ENCODE results near the gene BRPF3. TPM values are rescaled to one million over a fixed set of nuclear protein-coding genes. Genes with fewer than 3 reads are reported as not detected.

The BRPF3 gene
- total and polyA plus RNA-seq, 2 of the 13 experiments (the other 11 are each of a cell fraction or from before 2014, with no cell fraction given): 12.3 to 22.9 TPM

DNA sequence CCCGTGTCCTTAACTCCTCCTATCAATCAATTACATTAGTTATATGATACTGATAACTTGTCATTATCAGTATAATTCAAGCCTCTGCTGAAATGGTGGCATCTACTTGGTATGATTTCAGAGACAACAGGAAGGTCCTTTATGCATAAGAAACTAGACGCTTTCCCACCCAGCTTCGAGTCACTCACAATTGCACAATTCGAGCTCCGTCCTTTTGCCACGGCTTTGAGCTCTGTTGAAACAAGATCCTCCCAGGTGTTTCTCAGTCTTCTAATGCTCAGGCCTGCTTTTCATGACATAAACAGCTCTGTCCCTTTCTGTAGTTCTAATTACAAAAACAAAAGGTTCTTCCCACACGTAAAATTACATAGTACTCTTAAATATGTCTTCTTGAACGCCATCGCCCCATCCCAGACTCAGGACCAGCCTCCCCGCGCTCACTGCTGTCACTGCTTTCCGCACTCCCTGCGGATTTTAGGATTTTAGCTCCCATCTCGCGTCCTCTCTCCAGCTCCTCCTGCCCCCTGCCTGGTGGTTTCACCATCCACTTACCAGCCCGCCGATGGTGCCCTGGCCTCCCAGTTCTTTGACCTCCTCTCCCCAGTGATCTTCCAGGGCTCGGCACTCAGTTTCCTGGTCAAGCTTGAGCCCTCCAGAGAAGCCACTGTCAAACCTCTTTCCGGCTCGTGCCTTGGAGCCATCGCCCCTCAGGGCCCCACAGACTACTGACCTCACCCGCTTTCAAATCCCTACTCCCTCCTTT, 50.1 kb downstream of the BRPF3 start:
- ChIA-PET CTCF (ENCODE audit: low intra/inter-chr PET ratio, low total read pairs) (no interaction called here), POLR2A (no interaction called here)
- Histone ChIP-seq H2AFZ (ENCODE audit: low read length) (no peak overlapping the region), H3K27me3 (ENCODE audit: control insufficient read depth in 1 of 2, insufficient read depth in 2 of 2, low read length in 2 of 2) (no peaks in the 10 kb centered on the region), H3K36me3 (replicated peaks in 1 of 2; ENCODE audit: control insufficient read depth in 1 of 2, insufficient read depth in 2 of 2, low read length in 2 of 2) (no peaks in the 10 kb centered on the region), H3K9me3 (ENCODE audit: low read length) (no peaks in the 10 kb centered on the region), H3K4me2 (ENCODE audit: low read depth, low read length) (no peak overlapping the region), H3K4me1 (ENCODE audit: insufficient read depth, low read length) (peaks cover 57% of the 10 kb centered on the region), H3K79me2 (ENCODE audit: insufficient read depth, low read length) (no peaks in the 10 kb centered on the region), H4K20me1 (ENCODE audit: insufficient read depth, low read length) (no peaks in the 10 kb centered on the region), H3K4me3 (replicated peaks in 1 of 3; ENCODE audit: insufficient read depth in 1 of 3, low read depth in 2 of 3, low read length in 3 of 3) (no peak overlapping the region), H3K9ac (ENCODE audit: insufficient read depth, low read depth, low read length) (no peak overlapping the region), H3K27ac (ENCODE audit: extremely low read length, insufficient read depth, low read length) (no peak overlapping the region)
- no peak for ATAC-seq
- in situ Hi-C loops (cut with HindIII; ENCODE audit: extremely low pct_ligation_motif_present, low pct_unique_long_range_greater_than_20kb): no loop called here
- no peak for DNase-seq (ENCODE audit: low spot score)
- TF ChIP-seq U2AF1 (optimal IDR thresholded peaks at IDR 0.05; ENCODE audit: low read depth, low read length) (no peak), ZNF589 (CRISPR knock-in tag; conservative IDR thresholded peaks at IDR 0.05) (no peak), KDM1A (CRISPR knock-in tag; IDR thresholded peaks at IDR 0.05) (no peak), SP2 (CRISPR knock-in tag; IDR thresholded peaks at IDR 0.05) (no peak), CBX5 (CRISPR knock-in tag; IDR thresholded peaks at IDR 0.05; ENCODE audit: borderline replicate concordance) (no peak), SAFB2 (CRISPR knock-in tag; IDR thresholded peaks at IDR 0.05; ENCODE audit: borderline replicate concordance, low read depth) (no peak), CEBPB (IDR thresholded peaks at IDR 0.05; ENCODE audit: borderline replicate concordance, low read depth, low read length) (peak; percentile 77; the same call in 1 of the 2 replicates), CBFB (CRISPR knock-in tag; IDR thresholded peaks at IDR 0.05) (no peak), FOSL1 (CRISPR knock-in tag; IDR thresholded peaks at IDR 0.05; ENCODE audit: borderline replicate concordance) (no peak), CEBPG (CRISPR knock-in tag; IDR thresholded peaks at IDR 0.05) (peak; percentile 58; the same call in 1 of the 2 replicates)
- TF ChIP-seq, protein P1, sequence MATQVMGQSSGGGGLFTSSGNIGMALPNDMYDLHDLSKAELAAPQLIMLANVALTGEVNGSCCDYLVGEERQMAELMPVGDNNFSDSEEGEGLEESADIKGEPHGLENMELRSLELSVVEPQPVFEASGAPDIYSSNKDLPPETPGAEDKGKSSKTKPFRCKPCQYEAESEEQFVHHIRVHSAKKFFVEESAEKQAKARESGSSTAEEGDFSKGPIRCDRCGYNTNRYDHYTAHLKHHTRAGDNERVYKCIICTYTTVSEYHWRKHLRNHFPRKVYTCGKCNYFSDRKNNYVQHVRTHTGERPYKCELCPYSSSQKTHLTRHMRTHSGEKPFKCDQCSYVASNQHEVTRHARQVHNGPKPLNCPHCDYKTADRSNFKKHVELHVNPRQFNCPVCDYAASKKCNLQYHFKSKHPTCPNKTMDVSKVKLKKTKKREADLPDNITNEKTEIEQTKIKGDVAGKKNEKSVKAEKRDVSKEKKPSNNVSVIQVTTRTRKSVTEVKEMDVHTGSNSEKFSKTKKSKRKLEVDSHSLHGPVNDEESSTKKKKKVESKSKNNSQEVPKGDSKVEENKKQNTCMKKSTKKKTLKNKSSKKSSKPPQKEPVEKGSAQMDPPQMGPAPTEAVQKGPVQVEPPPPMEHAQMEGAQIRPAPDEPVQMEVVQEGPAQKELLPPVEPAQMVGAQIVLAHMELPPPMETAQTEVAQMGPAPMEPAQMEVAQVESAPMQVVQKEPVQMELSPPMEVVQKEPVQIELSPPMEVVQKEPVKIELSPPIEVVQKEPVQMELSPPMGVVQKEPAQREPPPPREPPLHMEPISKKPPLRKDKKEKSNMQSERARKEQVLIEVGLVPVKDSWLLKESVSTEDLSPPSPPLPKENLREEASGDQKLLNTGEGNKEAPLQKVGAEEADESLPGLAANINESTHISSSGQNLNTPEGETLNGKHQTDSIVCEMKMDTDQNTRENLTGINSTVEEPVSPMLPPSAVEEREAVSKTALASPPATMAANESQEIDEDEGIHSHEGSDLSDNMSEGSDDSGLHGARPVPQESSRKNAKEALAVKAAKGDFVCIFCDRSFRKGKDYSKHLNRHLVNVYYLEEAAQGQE (IDR thresholded peaks at IDR 0.05; ENCODE audit: borderline replicate concordance in 1 of 2, low read depth in 1 of 2, low read length in 2 of 2): no peak
- TF ChIP-seq, protein P2, sequence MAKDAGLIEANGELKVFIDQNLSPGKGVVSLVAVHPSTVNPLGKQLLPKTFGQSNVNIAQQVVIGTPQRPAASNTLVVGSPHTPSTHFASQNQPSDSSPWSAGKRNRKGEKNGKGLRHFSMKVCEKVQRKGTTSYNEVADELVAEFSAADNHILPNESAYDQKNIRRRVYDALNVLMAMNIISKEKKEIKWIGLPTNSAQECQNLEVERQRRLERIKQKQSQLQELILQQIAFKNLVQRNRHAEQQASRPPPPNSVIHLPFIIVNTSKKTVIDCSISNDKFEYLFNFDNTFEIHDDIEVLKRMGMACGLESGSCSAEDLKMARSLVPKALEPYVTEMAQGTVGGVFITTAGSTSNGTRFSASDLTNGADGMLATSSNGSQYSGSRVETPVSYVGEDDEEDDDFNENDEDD (CRISPR knock-in tag; IDR thresholded peaks at IDR 0.05; ENCODE audit: borderline replicate concordance): no peak
- intact Hi-C loops (cut with micrococcal nuclease; ENCODE audit: unreplicated experiment): no loop called here
- no peak for FAIRE-seq
- 63% methylated on average over 22 of the region's 22 CpGs for WGBS (ENCODE audit: low lambda C conversion rate)
- no TSS peak for BruUV-seq (replicated peaks)

All from HepG2 (cell line).